Activated CD4-positive, CD25-positive, alpha-beta regulatory T cell treated with anti-CD3 and anti-CD28 coated beads, Interleukin-2, amount 50 U/mL, for 16 hours (primary cell): Measurements from ENCODE around the gene ATXN1.

Experiments used
- DNase-seq: peaks from one replicate; pipeline ENCODE4 v3.0.0-alpha.2; 2020; ENCODE audit warnings: low read depth, low spot score

ATXN1 gene

GRCh38 chr6:16256781-16257180 is 504.5 kb downstream of the ATXN1 start:
- DNase-seq = no peak

- no peak for DNase-seq
Measured at GRCh38 chr6:16254535-16254934, 506.7 kb downstream of the ATXN1 start.

- DNase-seq = no peak
Measured at GRCh38 chr6:16253399-16254144, 507.7 kb downstream of the ATXN1 start.

GRCh38 chr6:16252686-16253299 is 508.5 kb downstream of the ATXN1 start:
- DNase-seq = no peak

- no peak for DNase-seq
Measured at GRCh38 chr6:16251706-16252105, 509.6 kb downstream of the ATXN1 start.

- no peak for DNase-seq
Measured at GRCh38 chr6:16249971-16250370, 511.3 kb downstream of the ATXN1 start.
